ENCODE measurements around the gene BRMS1. TPM values are rescaled to one million over a fixed set of nuclear protein-coding genes. Genes with fewer than 3 reads are reported as not detected.
A peak's percentile ranks its signal among the peaks of the same experiment; 100 is the strongest.

Gene BRMS1
- total and polyA plus RNA-seq, 2 donors: 43.1 to 63.0 TPM

- Histone ChIP-seq H3K4me3 (ENCODE audit: low read length in 2 of 2) (peak overlapping the region in 1 of 2 donors; percentile 50), H3K36me3 (ENCODE audit: control insufficient read depth in 2 of 2, insufficient read depth in 2 of 2, low read length in 1 of 2) (no peaks in the 10 kb centered on the region), H3K4me1 (ENCODE audit: control insufficient read depth in 2 of 2, insufficient read depth in 2 of 2, low read length in 2 of 2) (peaks cover 44 to 83% of the 10 kb centered on the region in 2 donors), H3K27ac (ENCODE audit: low read depth in 1 of 2, low read length in 1 of 2) (peak overlapping the region; percentile 20 to 99), H3K9me3 (ENCODE audit: control insufficient read depth in 2 of 2, insufficient read depth in 1 of 2, low read length in 1 of 2) (peaks cover 0 to 14% of the 10 kb centered on the region in 2 donors), H3K27me3 (ENCODE audit: control insufficient read depth in 2 of 2, insufficient read depth in 1 of 2, low read length in 1 of 2) (peaks cover 0 to 2% of the 10 kb centered on the region in 2 donors)
- DNase-seq (ENCODE audit: low read depth in 6 of 9, low spot score in 9 of 9): no peak
- 97% methylated on average over 14 of the region's 14 CpGs for WGBS
Observed at GRCh38 chr11:66315498-66315885, 29.4 kb downstream of the BRMS1 start.

DNA sequence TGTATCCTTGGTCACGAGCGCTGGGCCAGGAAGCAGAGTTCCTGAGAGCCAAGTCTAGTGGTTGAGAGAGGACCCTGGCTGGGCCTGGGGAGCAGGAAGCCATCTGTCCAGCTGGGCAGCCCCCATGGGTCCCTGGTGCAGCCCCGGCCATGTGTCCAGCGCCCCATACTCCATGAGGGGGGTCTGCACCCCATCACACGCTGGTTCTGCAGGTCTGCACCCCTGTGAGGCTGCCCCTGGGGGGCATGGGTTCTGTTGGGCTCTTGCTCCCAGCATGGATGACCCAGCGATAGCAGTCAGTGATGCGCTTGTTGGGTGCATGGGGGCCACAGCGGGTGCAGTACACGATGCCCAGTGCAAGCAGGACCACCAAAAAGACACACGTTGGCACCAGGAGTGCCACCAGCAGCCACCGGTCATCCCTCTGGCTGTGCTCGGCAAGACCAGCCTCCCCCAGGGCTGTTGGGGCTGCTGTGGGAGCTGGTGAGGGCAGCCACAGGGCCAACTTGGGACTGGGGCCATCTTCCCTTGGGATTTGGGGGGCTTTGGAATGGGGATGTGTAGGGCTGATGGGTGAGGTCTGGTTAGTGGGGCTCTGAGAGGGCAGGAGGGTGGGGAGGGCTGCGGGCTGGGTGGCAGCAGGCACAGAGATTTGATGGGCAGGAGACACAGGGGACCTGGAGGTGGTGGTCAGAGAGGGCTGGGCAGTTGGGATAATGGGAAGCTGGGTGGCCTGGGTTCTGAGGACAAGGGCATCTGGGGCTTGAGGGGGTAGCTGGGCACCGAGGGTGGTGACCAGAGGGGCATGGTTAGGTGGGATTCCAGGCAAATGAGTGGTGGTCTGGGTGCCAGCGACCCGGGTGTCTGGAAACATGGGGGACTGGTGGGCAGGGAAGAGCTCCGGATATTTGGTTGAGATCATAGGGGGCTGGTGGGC is 30.1 kb downstream of the BRMS1 start:
- 96% methylated on average over 17 of the region's 17 CpGs for WGBS
- peak overlapping the region in 1 of 2 donors; percentile 99 for H3K27ac ChIP-seq (ENCODE audit: low read depth in 1 of 2, low read length in 1 of 2)
- H3K4me1 ChIP-seq (ENCODE audit: control insufficient read depth in 2 of 2, insufficient read depth in 2 of 2, low read length in 2 of 2): peaks cover 44 to 83% of the 10 kb centered on the region in 2 donors
- H3K4me3 ChIP-seq (ENCODE audit: low read length in 2 of 2): peak overlapping the region in 1 of 2 donors; percentile 50
- DNase-seq (ENCODE audit: low read depth in 6 of 9, low spot score in 9 of 9): no peak
- peaks cover 0 to 5% of the 10 kb centered on the region in 2 donors for H3K27me3 ChIP-seq (ENCODE audit: control insufficient read depth in 2 of 2, insufficient read depth in 1 of 2, low read length in 1 of 2)
- no peaks in the 10 kb centered on the region for H3K36me3 ChIP-seq (ENCODE audit: control insufficient read depth in 2 of 2, insufficient read depth in 2 of 2, low read length in 1 of 2)
- peaks cover 0 to 14% of the 10 kb centered on the region in 2 donors for H3K9me3 ChIP-seq (ENCODE audit: control insufficient read depth in 2 of 2, insufficient read depth in 1 of 2, low read length in 1 of 2)

DNA sequence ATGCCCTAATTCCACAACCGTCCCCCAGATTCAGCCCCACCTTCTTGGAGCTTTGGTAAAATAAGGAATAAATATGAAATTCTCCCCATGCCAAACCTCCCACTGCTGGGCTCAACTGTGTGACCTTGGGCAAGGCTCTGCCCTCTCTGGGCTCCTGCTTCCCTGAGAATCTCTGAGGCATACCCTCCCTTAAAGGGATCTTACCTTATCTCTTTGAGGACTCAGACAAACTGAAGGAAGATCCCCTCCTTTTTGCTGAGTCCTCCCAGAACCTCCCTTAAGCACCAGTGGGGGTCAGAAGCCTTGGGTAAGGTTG is 30.8 kb downstream of the BRMS1 start:
- H3K4me3 ChIP-seq (ENCODE audit: low read length in 2 of 2): peak overlapping the region in 1 of 2 donors; percentile 50

DNA sequence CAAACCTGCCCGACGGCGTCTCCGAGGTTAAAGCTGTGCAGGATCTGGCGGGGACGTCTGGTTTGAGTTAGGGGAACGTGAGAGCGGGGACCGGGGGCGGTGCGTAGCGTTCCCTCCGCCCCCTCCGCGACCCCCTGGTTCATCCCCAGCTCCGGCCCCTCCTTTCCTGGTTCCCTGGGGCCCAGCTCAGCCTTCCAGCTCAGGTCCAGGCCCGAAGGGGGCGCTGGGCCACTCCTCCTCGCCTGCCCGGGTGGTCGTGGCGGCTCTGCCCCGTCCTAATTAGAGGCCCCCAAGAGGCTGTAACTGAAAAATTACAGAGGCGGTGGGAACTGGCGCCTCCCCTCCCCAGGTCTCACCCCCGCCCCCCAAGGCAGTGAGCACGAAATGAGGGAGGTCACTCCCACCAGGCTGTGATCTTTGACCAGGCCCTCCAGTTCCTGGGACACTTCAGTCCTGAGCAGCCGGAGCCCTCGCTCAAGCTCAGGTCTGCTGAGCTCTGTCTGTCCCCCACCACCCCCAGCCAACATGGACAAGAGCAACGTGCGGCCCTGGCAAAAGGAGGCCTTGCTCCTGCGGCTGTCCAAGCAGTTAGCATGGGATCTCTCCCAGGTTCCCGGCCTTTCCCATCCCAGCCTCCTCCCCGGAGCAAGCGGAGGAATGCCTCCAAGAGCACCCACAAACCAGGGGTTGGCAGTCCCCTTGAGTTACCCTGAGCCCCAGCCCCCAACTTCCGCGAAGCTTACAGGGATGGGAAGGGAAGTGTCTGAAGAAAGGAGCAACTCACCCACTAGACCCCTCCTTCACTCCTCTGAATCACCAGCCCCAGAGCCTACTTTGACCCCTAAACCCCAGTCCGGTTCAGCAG is 31.4 kb downstream of the BRMS1 start:
- H3K36me3 ChIP-seq (ENCODE audit: control insufficient read depth in 2 of 2, insufficient read depth in 2 of 2, low read length in 1 of 2): no peaks in the 10 kb centered on the region
- H3K4me1 ChIP-seq (ENCODE audit: control insufficient read depth in 2 of 2, insufficient read depth in 2 of 2, low read length in 2 of 2): peaks cover 34 to 73% of the 10 kb centered on the region in 2 donors
- peaks cover 0 to 6% of the 10 kb centered on the region in 2 donors for H3K27me3 ChIP-seq (ENCODE audit: control insufficient read depth in 2 of 2, insufficient read depth in 1 of 2, low read length in 1 of 2)
- H3K27ac ChIP-seq (ENCODE audit: low read depth in 1 of 2, low read length in 1 of 2): peak overlapping the region; percentile 97 to 99
- H3K9me3 ChIP-seq (ENCODE audit: control insufficient read depth in 2 of 2, insufficient read depth in 1 of 2, low read length in 1 of 2): peaks cover 0 to 14% of the 10 kb centered on the region in 2 donors
- DNase-seq (ENCODE audit: low read depth in 6 of 9, low spot score in 9 of 9): peak in 2 of 9 donors; percentile 42 to 59
- H3K4me3 ChIP-seq (ENCODE audit: low read length in 2 of 2): peak overlapping the region; percentile 41 to 50
- WGBS: 70% methylated on average over 38 of the region's 38 CpGs

More for the DNA sequence above, 30.8 kb downstream of the BRMS1 start:
- Histone ChIP-seq H3K27me3 (ENCODE audit: control insufficient read depth in 2 of 2, insufficient read depth in 1 of 2, low read length in 1 of 2) (peaks cover 0 to 6% of the 10 kb centered on the region in 2 donors), H3K36me3 (ENCODE audit: control insufficient read depth in 2 of 2, insufficient read depth in 2 of 2, low read length in 1 of 2) (no peaks in the 10 kb centered on the region), H3K9me3 (ENCODE audit: control insufficient read depth in 2 of 2, insufficient read depth in 1 of 2, low read length in 1 of 2) (peaks cover 0 to 14% of the 10 kb centered on the region in 2 donors), H3K4me1 (ENCODE audit: control insufficient read depth in 2 of 2, insufficient read depth in 2 of 2, low read length in 2 of 2) (peaks cover 40 to 78% of the 10 kb centered on the region in 2 donors), H3K27ac (ENCODE audit: low read depth in 1 of 2, low read length in 1 of 2) (peak overlapping the region in 1 of 2 donors; percentile 99)
- 96% methylated on average over 1 of the region's 1 CpG for WGBS
- DNase-seq (ENCODE audit: low read depth in 6 of 9, low spot score in 9 of 9): no peak

- Histone ChIP-seq H3K9me3 (ENCODE audit: control insufficient read depth in 2 of 2, insufficient read depth in 1 of 2, low read length in 1 of 2) (peaks cover 0 to 11% of the 10 kb centered on the region in 2 donors), H3K4me1 (ENCODE audit: control insufficient read depth in 2 of 2, insufficient read depth in 2 of 2, low read length in 2 of 2) (peaks cover 27 to 64% of the 10 kb centered on the region in 2 donors), H3K36me3 (ENCODE audit: control insufficient read depth in 2 of 2, insufficient read depth in 2 of 2, low read length in 1 of 2) (no peaks in the 10 kb centered on the region), H3K4me3 (ENCODE audit: low read length in 2 of 2) (peak overlapping the region; percentile 58 to 61), H3K27ac (ENCODE audit: low read depth in 1 of 2, low read length in 1 of 2) (peak overlapping the region; percentile 97 to 99), H3K27me3 (ENCODE audit: control insufficient read depth in 2 of 2, insufficient read depth in 1 of 2, low read length in 1 of 2) (peaks cover 0 to 6% of the 10 kb centered on the region in 2 donors)
- DNase-seq (ENCODE audit: low read depth in 6 of 9, low spot score in 9 of 9): peak; percentile 89 to 99 (median 97)
- WGBS: 4% methylated on average over 52 of the region's 52 CpGs
Observed at GRCh38 chr11:66312549-66313320, 32.2 kb downstream of the BRMS1 start.

GRCh38 chr11:66311965-66312548 is 32.8 kb downstream of the BRMS1 start:
- peak; percentile 93 to 99 (median 97) for DNase-seq (ENCODE audit: low read depth in 6 of 9, low spot score in 9 of 9)
- WGBS: under 1% methylated on average over 44 of the region's 44 CpGs
- Histone ChIP-seq H3K4me3 (ENCODE audit: low read length in 2 of 2) (peak overlapping the region; percentile 58 to 61), H3K27me3 (ENCODE audit: control insufficient read depth in 2 of 2, insufficient read depth in 1 of 2, low read length in 1 of 2) (peaks cover 0 to 6% of the 10 kb centered on the region in 2 donors), H3K27ac (ENCODE audit: low read depth in 1 of 2, low read length in 1 of 2) (peak overlapping the region; percentile 97 to 99), H3K4me1 (ENCODE audit: control insufficient read depth in 2 of 2, insufficient read depth in 2 of 2, low read length in 2 of 2) (peaks cover 24 to 58% of the 10 kb centered on the region in 2 donors), H3K9me3 (ENCODE audit: control insufficient read depth in 2 of 2, insufficient read depth in 1 of 2, low read length in 1 of 2) (peaks cover 0 to 11% of the 10 kb centered on the region in 2 donors), H3K36me3 (ENCODE audit: control insufficient read depth in 2 of 2, insufficient read depth in 2 of 2, low read length in 1 of 2) (no peaks in the 10 kb centered on the region)

DNA sequence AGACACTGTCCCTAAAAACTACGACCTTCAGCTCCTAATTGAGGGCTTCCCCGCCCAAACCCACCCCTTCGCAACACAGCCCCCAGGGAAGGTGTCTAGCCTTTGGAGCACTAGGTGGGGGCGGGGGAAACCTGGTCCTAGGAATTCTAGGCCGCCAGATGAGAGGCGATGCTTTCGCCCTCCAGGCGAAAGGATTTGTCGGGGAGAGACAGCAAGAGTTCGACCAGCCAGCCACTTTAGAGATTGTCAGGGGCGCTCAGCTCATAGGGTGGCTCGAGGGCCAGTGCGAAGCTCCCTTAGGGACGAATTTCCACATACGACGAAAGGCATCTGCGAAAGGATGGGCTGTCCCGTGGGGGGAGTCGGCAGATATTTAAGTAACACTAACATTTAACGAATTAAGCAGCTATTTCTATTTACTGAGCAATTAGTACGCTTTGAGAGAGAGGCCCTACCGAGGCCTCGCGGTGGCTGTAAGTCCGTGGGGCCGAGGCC is 33.4 kb downstream of the BRMS1 start:
- Histone ChIP-seq H3K27me3 (ENCODE audit: control insufficient read depth in 2 of 2, insufficient read depth in 1 of 2, low read length in 1 of 2) (peaks cover 0 to 6% of the 10 kb centered on the region in 2 donors), H3K36me3 (ENCODE audit: control insufficient read depth in 2 of 2, insufficient read depth in 2 of 2, low read length in 1 of 2) (no peaks in the 10 kb centered on the region), H3K4me1 (ENCODE audit: control insufficient read depth in 2 of 2, insufficient read depth in 2 of 2, low read length in 2 of 2) (peaks cover 20 to 53% of the 10 kb centered on the region in 2 donors), H3K4me3 (ENCODE audit: low read length in 2 of 2) (peak overlapping the region; percentile 58 to 61), H3K9me3 (ENCODE audit: control insufficient read depth in 2 of 2, insufficient read depth in 1 of 2, low read length in 1 of 2) (peaks cover 0 to 11% of the 10 kb centered on the region in 2 donors), H3K27ac (ENCODE audit: low read depth in 1 of 2, low read length in 1 of 2) (peak overlapping the region; percentile 97 to 99)
- WGBS: 36% methylated on average over 26 of the region's 26 CpGs
- DNase-seq (ENCODE audit: low read depth in 6 of 9, low spot score in 9 of 9): no peak
